Stomach (tissue), 4 donors: Measurements from ENCODE around the gene MOCS2.

Experiments used
- CTCF ChIP-seq, 7 experiments: fragments of 450-650 bp in 4 of 7; fragments of 200-600 bp in 3 of 7; sonication (generic) in 3 of 7; IDR thresholded peaks; one replicate each; pipeline ENCODE4 v1.5.1; 2016 to 2019; ENCODE audit warnings: antibody characterized with exemption in 7 of 7, control low read depth in 2 of 7, mild to moderate bottlenecking in 1 of 7
- EP300 ChIP-seq: sonication (generic); formaldehyde crosslinking; IDR thresholded peaks from one replicate; pipeline ENCODE4 v1.6.1; 2017; ENCODE audit warnings: antibody characterized with exemption
- POLR2A ChIP-seq, 4 donors: fragments of 450-650 bp; IDR thresholded peaks; one replicate each; pipeline ENCODE4 v1.6.1; 2016; ENCODE audit warnings: antibody characterized with exemption in 4 of 4, control low read depth in 2 of 4, mild to moderate bottlenecking in 1 of 4, moderate library complexity in 1 of 4
- POLR2AphosphoS5 ChIP-seq, 3 donors: sonication (generic); formaldehyde crosslinking; IDR thresholded peaks; one replicate each; pipeline ENCODE4 v1.6.1; 2016; ENCODE audit warnings: antibody characterized with exemption in 3 of 3

GRCh38 chr5:53100606-53101005 lies 9.0 kb downstream of the MOCS2 start:
- TF ChIP-seq POLR2AphosphoS5 (IDR thresholded peaks at IDR 0.05) (no peak), POLR2A (IDR thresholded peaks at IDR 0.05) (no peak), CTCF (IDR thresholded peaks at IDR 0.05) (no peak), EP300 (no peak)
